ENCODE results near the gene KMT2E.

GRCh38 chr7:104998040-104998752 lies 15.8 kb upstream of the KMT2E start:
- TF ChIP-seq EZH2 (IDR thresholded peaks at IDR 0.05; ENCODE audit: insufficient read depth, poor library complexity, severe bottlenecking), result no peak
- no peak for TF ChIP-seq EZH2phosphoT487 (IDR thresholded peaks at IDR 0.05; ENCODE audit: insufficient read depth, low read depth)

Data from GM23248 (cell line).